Activated CD8-positive, alpha-beta memory T cell treated with anti-CD3 and anti-CD28 coated beads, Interleukin-2, amount 50 U/mL, for 48 hours (primary cell): ENCODE measurements around the gene WAS.

ENCODE experiments used
- DNase-seq: peaks from one replicate; pipeline ENCODE4 v3.0.0-alpha.2; 2020

Gene WAS

GRCh38 chrX:48714573-48714972, 31.0 kb downstream of the WAS start:
- DNase-seq, result no peak

GRCh38 chrX:48715072-48715471, 31.5 kb downstream of the WAS start:
- DNase-seq, result no peak

- no peak for DNase-seq
Measured at GRCh38 chrX:48715876-48716502, 32.4 kb downstream of the WAS start.

- no peak for DNase-seq
Measured at GRCh38 chrX:48719958-48720357, 36.4 kb downstream of the WAS start.

GRCh38 chrX:48720577-48721250, 37.1 kb downstream of the WAS start:
- DNase-seq, result no peak

- no peak for DNase-seq
Measured at GRCh38 chrX:48721916-48722315, 38.3 kb downstream of the WAS start.

- no peak for DNase-seq
Measured at GRCh38 chrX:48726596-48726995, 43.0 kb downstream of the WAS start.

GRCh38 chrX:48728653-48729052, 45.1 kb downstream of the WAS start:
- no peak for DNase-seq

GRCh38 chrX:48736303-48736702, 52.7 kb downstream of the WAS start:
- DNase-seq, result no peak

- no peak for DNase-seq
Measured at GRCh38 chrX:48736878-48737212, 53.2 kb downstream of the WAS start.

- DNase-seq, result peak; percentile 86
Measured at GRCh38 chrX:48737213-48737938, 53.8 kb downstream of the WAS start.

- no peak for DNase-seq
Measured at GRCh38 chrX:48737940-48738339, 54.3 kb downstream of the WAS start.
